Panc1 (cell line): ENCODE data around the gene FGG. TPM values are rescaled to one million over a fixed set of nuclear protein-coding genes. Genes with fewer than 3 reads are reported as not detected.

Experiments used
- ATAC-seq: fragments of 200-7000 bp; cut with Tn5 transposase; 2 replicates; pipeline ENCODE4 v1.9.1; 2020; ENCODE audit warnings: mild to moderate bottlenecking, moderate library complexity
- BruUV-seq: library from RNA; stranded (reverse); fragments of 400-500 nt; replicated peaks from 2 replicates; lab custom pipeline; 2021; lab: Mats Ljungman, UMichigan
- CTCF ChIA-PET: fragments of 300-600 bp; sonication (Branson Sonifier 250); formaldehyde crosslinking; loops from one replicate; lab custom pipeline; 2022; ENCODE audit warnings: antibody characterized with exemption; lab: Charles Lee
- POLR2A ChIA-PET: fragments of 300-600 bp; sonication (Branson Sonifier 250); formaldehyde crosslinking; loops from one replicate; lab custom pipeline; 2022; ENCODE audit warnings: antibody characterized with exemption; lab: Charles Lee
- DNase-seq: peaks from one replicate; pipeline ENCODE4 v3.0.0-alpha.2; 2010; ENCODE audit warnings: low read depth, low spot score
- H3K27ac ChIP-seq: 2 replicates; pipeline ENCODE4 v1.5.1; 2011; ENCODE audit warnings: mild to moderate bottlenecking, low read length, inconsistent platforms
- H3K27me3 ChIP-seq: fragments of 200-500 bp; sonication (Bioruptor generic); 2 replicates; pipeline ENCODE4 v1.6.0; 2014; ENCODE audit warnings: low read length, inconsistent platforms; ENCODE audit not compliant: control insufficient read depth, insufficient read depth
- H3K36me3 ChIP-seq: fragments of 200-500 bp; sonication (Bioruptor generic); 2 replicates; pipeline ENCODE4 v1.5.1; 2014; ENCODE audit warnings: inconsistent platforms, mild to moderate bottlenecking, low read length, moderate library complexity; ENCODE audit not compliant: control insufficient read depth, insufficient read depth
- H3K4me1 ChIP-seq: 2 replicates; pipeline ENCODE4 v1.5.1; 2011; ENCODE audit warnings: inconsistent platforms, mild to moderate bottlenecking, low read length, moderate library complexity; ENCODE audit not compliant: control insufficient read depth, insufficient read depth
- H3K4me3 ChIP-seq, 2 experiments: 2 replicates each; pipeline ENCODE4 v1.5.1; 2011 to 2012; ENCODE audit warnings: low read depth in 2 of 2, low read length in 2 of 2, mild to moderate bottlenecking in 2 of 2, inconsistent platforms in 1 of 2, moderate library complexity in 1 of 2
- H3K9me3 ChIP-seq: fragments of 200-500 bp; sonication (Bioruptor generic); 2 replicates; pipeline ENCODE4 v1.5.1; 2014; ENCODE audit warnings: low read depth, mild to moderate bottlenecking, inconsistent platforms, low read length, moderate library complexity; ENCODE audit not compliant: control insufficient read depth, insufficient read depth
- CTCF ChIP-seq: fragments of 450-650 bp; IDR thresholded peaks from 2 replicates; pipeline ENCODE4 v1.5.1; 2017; ENCODE audit warnings: mild to moderate bottlenecking
- POLR2AphosphoS5 ChIP-seq: IDR thresholded peaks from 2 replicates; pipeline ENCODE4 v1.6.1; 2012; ENCODE audit warnings: mild to moderate bottlenecking, low read depth, low read length, moderate library complexity
- REST ChIP-seq, 2 experiments: IDR thresholded peaks; 2 replicates each; pipeline ENCODE4 v1.6.1; 2011 to 2012; ENCODE audit warnings: low read depth in 2 of 2, control low read depth in 1 of 2, low read length in 1 of 2, mild to moderate bottlenecking in 1 of 2, moderate library complexity in 1 of 2; ENCODE audit not compliant: insufficient read depth in 1 of 2
- SIN3A ChIP-seq: IDR thresholded peaks from 2 replicates; pipeline ENCODE4 v1.6.1; 2012; ENCODE audit warnings: low read depth, mild to moderate bottlenecking, low read length, moderate library complexity, borderline replicate concordance; ENCODE audit not compliant: insufficient read depth
- TCF7L2 ChIP-seq: IDR thresholded peaks from 2 replicates; pipeline ENCODE4 v1.6.1; 2011; ENCODE audit warnings: mild to moderate bottlenecking, low read depth, low read length, inconsistent platforms
- in situ Hi-C: cut with HindIII; loops from 2 replicates; pipeline ENCODE4 v1.10.0; 2016; ENCODE audit warnings: low sequenced_read_pairs, low pct_unique_long_range_greater_than_20kb
- intact Hi-C: fragments of 100-400 bp; cut with micrococcal nuclease; formaldehyde crosslinking; loops from one replicate; pipeline ENCODE4 v1.10.0; 2022; ENCODE audit not compliant: unreplicated experiment
- total RNA-seq: library from RNA; stranded (reverse); gene quantifications from one replicate; pipeline ENCODE4 v1.2.1, GENCODE V29; 2021; ENCODE audit not compliant: unreplicated experiment

Gene FGG
- total RNA-seq, 1 experiment from 2014 or later: 1.8 TPM

- Histone ChIP-seq H3K36me3 (no peaks in the 10 kb centered on the region), H3K4me3 (no peak overlapping the region), H3K9me3 (no peaks in the 10 kb centered on the region), H3K27ac (no peak overlapping the region), H3K4me1 (no peaks in the 10 kb centered on the region), H3K27me3 (no peaks in the 10 kb centered on the region)
- ChIA-PET POLR2A (no interaction called here), CTCF (no interaction called here)
- TF ChIP-seq CTCF (no peak), SIN3A (no peak), TCF7L2 (no peak), POLR2AphosphoS5 (no peak), REST (IDR thresholded peaks at IDR 0.05; ENCODE audit: insufficient read depth in 1 of 2, low read depth in 2 of 2, low read length in 1 of 2) (no peak)
- DNase-seq (no peak), ATAC-seq (no peak)
- intact Hi-C loops: no loop called here
- no TSS peak for BruUV-seq
- in situ Hi-C loops: no loop called here
Measured at GRCh38 chr4:154591890-154592289, 20.6 kb downstream of the FGG start.

GRCh38 chr4:154590329-154591006 is 22.0 kb downstream of the FGG start, which contains the start of gene FGA:
TSS of gene FGA (minus strand) at chr4:154590742. CDS start at chr4:154590687, 55 bp downstream.
- H3K4me1 ChIP-seq: no peaks in the 10 kb centered on the region
- ChIA-PET CTCF (no interaction called here), POLR2A (no interaction called here)
- H3K27me3 ChIP-seq: no peaks in the 10 kb centered on the region
- ATAC-seq (no peak), DNase-seq (no peak)
- no peak within 1 kb of the TSS for H3K4me3 ChIP-seq
- no peaks in the 10 kb centered on the region for H3K36me3 ChIP-seq
- BruUV-seq: no TSS peak
- TF ChIP-seq SIN3A (no peak), CTCF (no peak), REST (IDR thresholded peaks at IDR 0.05; ENCODE audit: insufficient read depth in 1 of 2, low read depth in 2 of 2, low read length in 1 of 2) (no peak), POLR2AphosphoS5 (no peak), TCF7L2 (no peak)
- no peak within 1 kb of the TSS for H3K27ac ChIP-seq
- no peaks in the 10 kb centered on the region for H3K9me3 ChIP-seq
- in situ Hi-C loops: no loop called here
- intact Hi-C loops: no loop called here
